Stimulated activated CD4-positive, alpha-beta T cell treated with anti-CD3 and anti-CD28 coated beads, Interleukin-2, amount 100 ng/mL, for 4 hours (primary cell): ENCODE measurements around the gene PPP6R3.

Source experiments
- DNase-seq: peaks from one replicate; pipeline ENCODE4 v3.0.0-alpha.2; 2020; ENCODE audit warnings: low read depth

Gene PPP6R3

GRCh38 chr11:68497761-68498160, 37.2 kb downstream of the PPP6R3 start:
- no peak for DNase-seq

GRCh38 chr11:68498321-68498720, 37.8 kb downstream of the PPP6R3 start:
- no peak for DNase-seq

- DNase-seq = no peak
Observed at GRCh38 chr11:68498903-68499883, 38.6 kb downstream of the PPP6R3 start.

- DNase-seq = no peak
Observed at GRCh38 chr11:68500206-68500605, 39.7 kb downstream of the PPP6R3 start.

GRCh38 chr11:68501813-68502212, 41.3 kb downstream of the PPP6R3 start:
- DNase-seq = no peak

GRCh38 chr11:68503251-68503687, 42.7 kb downstream of the PPP6R3 start:
- no peak for DNase-seq

GRCh38 chr11:68503792-68504191, 43.2 kb downstream of the PPP6R3 start:
- no peak for DNase-seq

GRCh38 chr11:68504432-68505066, 44.0 kb downstream of the PPP6R3 start:
- DNase-seq = no peak

- no peak for DNase-seq
Observed at GRCh38 chr11:68505596-68505995, 45.0 kb downstream of the PPP6R3 start.

GRCh38 chr11:68506908-68507307, 46.4 kb downstream of the PPP6R3 start:
- no peak for DNase-seq

- no peak for DNase-seq
Observed at GRCh38 chr11:68508425-68508824, 47.9 kb downstream of the PPP6R3 start.

- DNase-seq = no peak
Observed at GRCh38 chr11:68509066-68509465, 48.5 kb downstream of the PPP6R3 start.

- no peak for DNase-seq
Observed at GRCh38 chr11:68513930-68514487, 53.5 kb downstream of the PPP6R3 start.

GRCh38 chr11:68517121-68517741, 56.7 kb downstream of the PPP6R3 start:
- no peak for DNase-seq

- DNase-seq = no peak
Observed at GRCh38 chr11:68518191-68518590, 57.6 kb downstream of the PPP6R3 start.

GRCh38 chr11:68521969-68522652, 61.6 kb downstream of the PPP6R3 start:
- no peak for DNase-seq

- no peak for DNase-seq
Observed at GRCh38 chr11:68523033-68523432, 62.5 kb downstream of the PPP6R3 start.

- no peak for DNase-seq
Observed at GRCh38 chr11:68523743-68524142, 63.2 kb downstream of the PPP6R3 start.

- no peak for DNase-seq
Observed at GRCh38 chr11:68524213-68524612, 63.7 kb downstream of the PPP6R3 start.

GRCh38 chr11:68524681-68525080, 64.1 kb downstream of the PPP6R3 start:
- DNase-seq = no peak

- no peak for DNase-seq
Observed at GRCh38 chr11:68525336-68525735, 64.8 kb downstream of the PPP6R3 start.

GRCh38 chr11:68525930-68526329, 65.4 kb downstream of the PPP6R3 start:
- DNase-seq = no peak
